HG03565 (cell line): ENCODE measurements around the gene WDR19.

Experiments used
- ATAC-seq: cut with Tn5 transposase; IDR thresholded peaks from one replicate; pipeline ENCODE4 v1.9.1; 2021; ENCODE audit warnings: mild to moderate bottlenecking, moderate library complexity; ENCODE audit not compliant: unreplicated experiment

The WDR19 gene

GRCh38 chr4:39295784-39296183 lies 113.5 kb downstream of the WDR19 start:
- no peak for ATAC-seq

- ATAC-seq = no peak
Measured at GRCh38 chr4:39302901-39303300, 120.6 kb downstream of the WDR19 start.

GRCh38 chr4:39303871-39304270 lies 121.5 kb downstream of the WDR19 start:
- ATAC-seq = no peak

- no peak for ATAC-seq
Measured at GRCh38 chr4:39304651-39305050, 122.3 kb downstream of the WDR19 start.

- ATAC-seq = no peak
Measured at GRCh38 chr4:39305912-39306677, 123.8 kb downstream of the WDR19 start.

GRCh38 chr4:39308611-39309010 lies 126.3 kb downstream of the WDR19 start:
- no peak for ATAC-seq

- ATAC-seq = no peak
Measured at GRCh38 chr4:39312816-39313215, 130.5 kb downstream of the WDR19 start.

- ATAC-seq = no peak
Measured at GRCh38 chr4:39319676-39320075, 137.3 kb downstream of the WDR19 start.

- no peak for ATAC-seq
Measured at GRCh38 chr4:39320381-39321115, 138.2 kb downstream of the WDR19 start.

GRCh38 chr4:39323821-39324220 lies 141.5 kb downstream of the WDR19 start:
- no peak for ATAC-seq

- no peak for ATAC-seq
Measured at GRCh38 chr4:39324446-39324845, 142.1 kb downstream of the WDR19 start.

- ATAC-seq = no peak
Measured at GRCh38 chr4:39324897-39325613, 142.7 kb downstream of the WDR19 start.

- ATAC-seq = no peak
Measured at GRCh38 chr4:39326468-39326977, 144.2 kb downstream of the WDR19 start.

- no peak for ATAC-seq
Measured at GRCh38 chr4:39330353-39330752, 148.0 kb downstream of the WDR19 start.

GRCh38 chr4:39331191-39331590 lies 148.9 kb downstream of the WDR19 start:
- ATAC-seq = no peak
